Left renal pelvis (tissue), 4 donors: ENCODE data around the gene PLCG2. TPM values are rescaled to one million over a fixed set of nuclear protein-coding genes. Genes with fewer than 3 reads are reported as not detected.
"Not testable (repeated sequence)": the region's sequence is repeated elsewhere in the genome, so short reads cannot be mapped to it uniquely, and the experiment has no call there.

ENCODE experiments used
- DNase-seq, 4 donors: peaks; one replicate each; pipeline ENCODE4 v3.0.0-alpha.2; 2013; ENCODE audit warnings: low read depth in 4 of 4, low spot score in 3 of 4
- polyA plus RNA-seq, 4 donors: library from polyadenylated mRNA; unstranded; fragments of 120-200 nt; gene quantifications; one replicate each; pipeline ENCODE4 v1.2.1, GENCODE V29; 2013; ENCODE audit not compliant: insufficient read length in 4 of 4

The PLCG2 gene
- 10 to 100 TPM in 3 of 4 donors, 1 to 10 TPM in 1; 6.3 to 48.0 (median 41.4) TPM for polyA plus RNA-seq

- no peak for DNase-seq
These were observed at the start of gene PLCG2 for GRCh38 chr16:81778861-81779535. TSS of gene PLCG2 (plus strand) at chr16:81779291. CDS start at chr16:81785990, 6,699 bp downstream.

- DNase-seq = no peak
These were observed 49.6 kb upstream of the PLCG2 start for GRCh38 chr16:81729451-81729850.

- DNase-seq = peak; percentile 67 to 81 (median 72)
These were observed 48.7 kb upstream of the PLCG2 start for GRCh38 chr16:81730090-81731051.

GRCh38 chr16:81731649-81732048, 47.4 kb upstream of the PLCG2 start:
- peak in 1 of 4 donors; percentile 32 for DNase-seq

GRCh38 chr16:81732699-81733098, 46.4 kb upstream of the PLCG2 start:
- DNase-seq = no peak

GRCh38 chr16:81733295-81733694, 45.8 kb upstream of the PLCG2 start:
- DNase-seq = no peak

- no peak for DNase-seq
These were observed 44.3 kb upstream of the PLCG2 start for GRCh38 chr16:81734632-81735434.

GRCh38 chr16:81737885-81738536, 41.1 kb upstream of the PLCG2 start:
- DNase-seq = peak in 3 of 4 donors; percentile 68 to 74 (median 70)

GRCh38 chr16:81738783-81739496, 40.2 kb upstream of the PLCG2 start:
- DNase-seq = no peak

GRCh38 chr16:81739503-81739902, 39.6 kb upstream of the PLCG2 start:
- DNase-seq = no peak

GRCh38 chr16:81740169-81740568, 38.9 kb upstream of the PLCG2 start:
- DNase-seq = no peak

- not testable (repeated sequence) for DNase-seq
These were observed 37.7 kb upstream of the PLCG2 start for GRCh38 chr16:81741430-81741770.

- no peak for DNase-seq
These were observed 34.7 kb upstream of the PLCG2 start for GRCh38 chr16:81744385-81744784.

- DNase-seq = no peak
These were observed 34.2 kb upstream of the PLCG2 start for GRCh38 chr16:81744911-81745310.

- DNase-seq = peak in 3 of 4 donors; percentile 27 to 55 (median 49)
These were observed 33.2 kb upstream of the PLCG2 start for GRCh38 chr16:81745704-81746558.

GRCh38 chr16:81746566-81746965, 32.5 kb upstream of the PLCG2 start:
- DNase-seq = no peak

- no peak for DNase-seq
These were observed 30.5 kb upstream of the PLCG2 start for GRCh38 chr16:81748476-81749198.
